ENCODE results near the gene EIF4G3.
A peak's percentile ranks its signal among the peaks of the same experiment; 100 is the strongest.

Gene EIF4G3

GRCh38 chr1:20787840-20788795 is 388.6 kb downstream of the EIF4G3 start:
- no peak for FAIRE-seq

GRCh38 chr1:20787029-20787839 is 389.5 kb downstream of the EIF4G3 start, which contains the start of gene HP1BP3:
Gene HP1BP3, minus strand, starts transcription at chr1:20787307. Its CDS starts 6,867 bp downstream, at chr1:20780440.
- no peak for FAIRE-seq

- FAIRE-seq: no peak
Measured at GRCh38 chr1:20786253-20787028, 390.3 kb downstream of the EIF4G3 start.

GRCh38 chr1:20785907-20786252 is 390.8 kb downstream of the EIF4G3 start:
- no peak for FAIRE-seq

GRCh38 chr1:20775700-20776099 is 401.0 kb downstream of the EIF4G3 start:
- FAIRE-seq: peak; percentile 27

- peak; percentile 39 for FAIRE-seq
Measured at GRCh38 chr1:20771780-20772179, 404.9 kb downstream of the EIF4G3 start.

GRCh38 chr1:20770314-20771087 is 406.2 kb downstream of the EIF4G3 start:
- FAIRE-seq: no peak

- FAIRE-seq: no peak
Measured at GRCh38 chr1:20767271-20767670, 409.4 kb downstream of the EIF4G3 start.

GRCh38 chr1:20763417-20763816 is 413.3 kb downstream of the EIF4G3 start:
- FAIRE-seq: no peak

GRCh38 chr1:20760322-20760721 is 416.4 kb downstream of the EIF4G3 start:
- FAIRE-seq: no peak
